Measurements from ENCODE around the gene CHMP1B. TPM values are rescaled to one million over a fixed set of nuclear protein-coding genes. Genes with fewer than 3 reads are reported as not detected.
"Not testable (repeated sequence)": the region's sequence is repeated elsewhere in the genome, so short reads cannot be mapped to it uniquely, and the experiment has no call there.

Gene CHMP1B
- total RNA-seq, 2 donors from 2014 or later: 44.0 to 44.4 TPM

DNA sequence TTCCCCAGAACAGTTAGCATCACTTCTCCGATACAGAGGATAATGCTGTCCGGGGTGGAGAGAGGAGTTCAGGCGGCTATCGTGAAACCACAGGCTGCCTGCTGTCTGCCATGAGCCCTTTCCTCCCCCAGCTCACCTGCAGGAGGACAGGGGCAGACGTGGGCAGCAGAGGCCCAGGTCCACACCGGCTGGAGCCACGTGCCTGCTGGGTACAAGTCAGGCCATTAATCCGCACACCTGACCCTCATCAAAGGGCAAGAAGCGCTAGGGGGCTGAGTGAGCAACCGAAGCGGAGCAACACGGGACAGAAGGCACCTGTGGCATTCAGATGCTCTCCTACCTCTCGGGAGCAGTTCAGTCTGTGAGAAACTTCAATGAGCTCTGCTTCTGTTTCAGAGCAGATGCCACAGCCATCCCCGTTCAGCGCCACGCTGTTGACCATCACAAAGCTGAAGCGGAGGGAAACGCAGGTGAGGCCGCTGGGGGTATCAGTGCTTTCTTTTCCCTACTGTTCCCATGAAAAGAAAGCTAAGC is 35.4 kb downstream of the CHMP1B start:
- intact Hi-C loops (cut with DNase I): no loop called here
- peak; percentile 58 for DNase-seq (ENCODE audit: low spot score)

DNA sequence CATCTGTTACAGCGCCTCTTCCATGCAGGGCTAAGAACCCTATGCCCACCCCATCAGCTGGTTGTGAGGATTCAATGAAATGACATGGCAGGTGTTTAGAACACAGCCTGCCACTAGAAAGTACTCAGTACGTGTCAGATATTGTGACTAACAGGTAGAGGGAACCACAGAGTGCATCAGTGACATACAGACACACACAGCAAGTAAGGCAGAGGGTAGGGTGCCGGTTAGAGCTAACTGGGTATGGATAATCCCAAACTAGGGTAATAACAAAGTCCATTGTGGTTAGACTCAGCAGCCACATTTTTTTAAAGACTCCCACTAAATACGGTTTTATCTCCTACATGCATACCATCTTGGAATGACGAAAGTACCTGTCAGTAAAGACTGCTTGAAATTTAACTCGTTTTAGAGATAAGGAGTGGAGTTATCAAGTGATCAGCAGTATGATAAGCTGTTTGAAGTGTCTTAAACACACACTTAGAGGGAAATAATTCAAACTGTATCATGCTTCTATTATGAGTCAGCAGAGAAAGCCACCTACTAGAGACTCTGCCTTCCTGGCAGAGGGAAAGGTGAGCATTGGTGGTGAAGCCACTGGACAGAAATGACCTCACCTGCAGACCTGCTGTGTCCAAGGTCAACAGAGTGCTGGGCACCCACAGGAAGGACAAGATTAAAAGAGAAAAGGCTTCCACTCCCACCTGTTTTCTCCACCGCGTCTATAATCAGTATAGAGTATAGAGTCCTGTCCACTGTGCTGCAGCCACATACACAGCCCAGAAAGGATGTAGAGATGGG is 36.3 kb downstream of the CHMP1B start:
- DNase-seq (ENCODE audit: low spot score): peak; percentile 12
- intact Hi-C loops (cut with DNase I): no loop called here

DNA sequence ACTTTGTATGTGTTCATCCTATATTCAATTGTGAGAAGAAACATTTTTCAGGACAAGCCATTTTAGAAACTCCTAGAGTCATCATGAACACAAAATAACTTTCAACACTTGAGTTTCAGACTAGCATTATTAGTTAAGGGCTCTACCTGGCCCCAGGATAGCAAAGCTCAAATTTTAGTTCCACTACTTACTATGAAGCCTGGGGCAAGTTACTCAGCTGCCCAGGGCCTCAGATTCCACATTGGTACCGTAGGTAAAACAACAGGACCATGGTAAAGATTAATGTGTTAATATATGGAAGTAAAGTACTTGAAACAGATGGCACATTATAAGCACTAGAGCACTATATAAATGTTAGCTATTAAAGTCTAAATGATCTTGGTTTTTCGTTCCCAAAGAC is 37.5 kb downstream of the CHMP1B start:
- intact Hi-C loops (cut with DNase I): no loop called here
- peak; percentile 15 for DNase-seq (ENCODE audit: low spot score)

GRCh38 chr18:11889284-11889683 is 38.1 kb downstream of the CHMP1B start:
- intact Hi-C loops (cut with DNase I): no loop called here
- DNase-seq (ENCODE audit: low spot score): peak; percentile 9

- DNase-seq (ENCODE audit: low spot score): peak; percentile 40
- intact Hi-C loops (cut with DNase I): no loop called here
Observed at GRCh38 chr18:11891737-11892136, 40.5 kb downstream of the CHMP1B start.

GRCh38 chr18:11892438-11892837 is 41.2 kb downstream of the CHMP1B start:
- intact Hi-C loops (cut with DNase I); DNase-seq (ENCODE audit: low spot score): not testable (repeated sequence)

DNA sequence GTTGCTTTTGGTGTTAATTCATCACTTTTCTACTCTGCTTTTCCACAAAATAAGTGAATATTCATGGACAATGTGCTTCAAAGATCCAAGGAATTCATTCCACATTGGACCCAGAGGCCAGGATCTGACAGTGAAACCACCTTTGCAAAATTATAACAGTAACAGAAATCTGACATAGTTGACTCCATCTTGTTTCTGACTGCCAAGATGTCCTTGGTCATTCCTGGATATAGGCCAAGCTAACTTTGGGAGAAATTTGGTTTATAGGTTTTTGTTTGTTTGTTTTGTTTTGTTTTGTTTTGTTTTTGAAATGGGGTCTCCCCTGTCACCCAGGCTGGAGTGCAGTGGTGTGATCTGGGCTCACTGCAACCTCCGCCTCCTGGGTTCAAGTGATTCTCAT is 46.6 kb downstream of the CHMP1B start:
- intact Hi-C loops (cut with DNase I): no loop called here

GRCh38 chr18:11899063-11899462 is 47.9 kb downstream of the CHMP1B start:
- peak; percentile 31 for DNase-seq (ENCODE audit: low spot score)
- intact Hi-C loops (cut with DNase I): no loop called here

More for the DNA sequence above, 46.6 kb downstream of the CHMP1B start:
- no peak for DNase-seq (ENCODE audit: low spot score)

DNA sequence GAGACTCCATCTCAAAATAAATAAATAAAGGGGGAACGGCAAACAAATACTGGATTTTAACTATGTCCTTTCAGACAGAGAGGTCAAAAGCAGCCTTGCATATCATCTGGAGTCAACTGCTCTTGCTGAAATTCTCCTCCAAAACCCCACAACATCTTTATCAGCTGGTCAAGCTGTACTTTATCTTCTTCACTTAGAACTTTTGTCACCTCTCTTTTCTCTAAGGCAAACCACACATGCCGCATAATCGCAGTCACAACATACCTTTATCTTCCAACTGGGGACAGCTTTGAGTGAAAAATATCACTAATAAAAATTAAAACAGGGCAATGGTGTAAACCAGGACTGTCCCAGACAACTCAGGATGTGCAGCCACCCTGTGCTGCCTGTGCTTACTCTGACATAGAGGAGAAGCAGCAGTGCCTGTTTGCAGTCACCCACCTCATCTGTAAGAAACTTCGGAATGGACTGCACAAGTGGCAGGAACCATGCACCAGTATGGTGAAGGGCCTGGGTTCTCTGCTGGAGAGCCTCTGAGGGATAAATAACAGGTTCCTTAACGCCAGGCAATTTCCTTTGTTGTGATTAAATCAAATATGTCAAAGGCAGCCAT is 50.7 kb downstream of the CHMP1B start:
- peak; percentile 58 for DNase-seq (ENCODE audit: low spot score)
- intact Hi-C loops (cut with DNase I): loop anchor here in 1 of 2 donors (10.0 kb wide), 1 partner anchor 47 kb away; the partner anchor contains the start of gene CHMP1B

DNA sequence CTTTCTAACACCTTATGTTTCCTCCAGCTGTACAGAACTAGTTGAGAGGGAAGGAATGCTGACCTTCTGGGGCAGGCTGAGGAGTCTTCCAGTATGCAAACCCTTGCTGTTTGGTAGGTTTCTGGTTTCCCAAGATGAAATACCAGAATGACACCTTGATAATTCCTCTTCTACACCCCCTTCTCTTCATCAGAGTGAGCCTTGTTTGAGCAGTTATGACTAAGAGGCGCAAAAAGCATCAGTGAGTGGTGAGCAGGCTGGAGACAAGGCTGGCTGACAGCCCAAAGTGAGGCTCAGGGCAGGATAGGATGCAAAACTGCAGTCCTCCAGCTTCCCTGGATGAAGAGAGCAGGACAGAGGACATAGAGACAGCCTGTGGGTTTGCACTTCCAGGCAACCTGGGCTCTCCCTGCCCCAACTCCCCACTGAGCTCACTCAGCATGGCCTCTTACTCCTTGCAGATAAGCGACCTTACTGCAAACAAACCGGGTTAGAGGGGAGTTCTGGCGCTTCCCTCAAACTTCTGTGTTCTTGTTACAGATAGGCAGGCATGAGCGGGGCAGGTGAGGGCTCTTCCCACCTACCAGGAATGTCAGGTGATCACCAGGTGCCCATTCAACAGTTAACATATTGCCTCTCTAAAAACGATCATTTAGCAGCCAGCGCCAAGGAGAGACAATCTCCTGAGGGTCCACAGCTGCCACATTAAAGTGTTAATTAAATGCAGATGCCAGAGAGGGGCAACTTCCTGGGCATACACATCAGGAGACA is 51.5 kb downstream of the CHMP1B start:
- peak; percentile 45 for DNase-seq (ENCODE audit: low spot score)
- intact Hi-C loops (cut with DNase I): loop anchor here in 1 of 2 donors (10.0 kb wide), 1 partner anchor 48 kb away; the partner anchor contains the start of gene CHMP1B

Other genes starting within 250 kb of the CHMP1B start
- gene SLC35G4, start 241.8 kb upstream of the CHMP1B start, total RNA-seq: not detected
- gene GNAL, start 162.1 kb upstream of the CHMP1B start, total RNA-seq: 10 to 100 TPM; 16.9 to 27.9 TPM
- gene MPPE1, start 56.9 kb downstream of the CHMP1B start, total RNA-seq: 10 to 100 TPM; 26.2 to 39.6 TPM
- 10 to 100 TPM; 14.9 to 31.5 TPM for gene IMPA2, start 130.1 kb downstream of the CHMP1B start, total RNA-seq
- gene ANKRD62, start 242.4 kb downstream of the CHMP1B start, total RNA-seq: under 1 TPM in 1 of 2 donors, not detected in 1; 0.05 TPM